HepG2 (cell line): ENCODE measurements around the gene TMEM95. TPM values are rescaled to one million over a fixed set of nuclear protein-coding genes. Genes with fewer than 3 reads are reported as not detected.

ENCODE experiments used
- ATAC-seq: fragments of 200-7000 bp; cut with Tn5 transposase; 3 replicates; pipeline ENCODE4 v1.9.1; 2020; ENCODE audit warnings: mild to moderate bottlenecking, moderate library complexity
- BruUV-seq: library from RNA; stranded (reverse); fragments of 400-500 nt; replicated peaks from 2 replicates; lab custom pipeline; 2021; lab: Mats Ljungman, UMichigan
- CTCF ChIA-PET: fragments of 300-600 bp; formaldehyde crosslinking; extraction: SDS; loops from one replicate; lab custom pipeline; 2021; ENCODE audit warnings: low total read pairs, inconsistent platforms, low intra/inter-chr PET ratio; lab: Yijun Ruan, JAX
- POLR2A ChIA-PET: fragments of 350-600 bp; sonication (Branson Sonifier 250); formaldehyde crosslinking; loops from one replicate; lab custom pipeline; 2020; ENCODE audit warnings: antibody characterized with exemption, inconsistent platforms; lab: Yijun Ruan, JAX
- DNase-seq: peaks from one replicate; pipeline ENCODE4 v3.0.0-alpha.2; 2015; ENCODE audit warnings: low spot score
- FAIRE-seq: peaks from 3 replicates; lab custom pipeline; 2011; peaks lifted over from hg19 to GRCh38; lab: Jason Lieb, UNC
- H2AFZ ChIP-seq: one replicate; pipeline ENCODE4 v1.6.1; 2011; ENCODE audit warnings: low read length, inconsistent platforms
- H3K27ac ChIP-seq: fragments of 300-600 bp; 3 replicates; pipeline ENCODE4 v1.8.0; 2011; ENCODE audit warnings: mixed run types, mild to moderate bottlenecking, mixed read lengths, low read length, inconsistent platforms; ENCODE audit not compliant: insufficient read depth; ENCODE audit errors: extremely low read length
- H3K27me3 ChIP-seq, 2 experiments: fragments of 200-600 bp in 1 of 2; 2 replicates in 1 of 2; 3 replicates in 1 of 2; pipeline versions ENCODE4 v1.6.0 to v1.8.0; 2011; ENCODE audit warnings: low read length in 2 of 2, mild to moderate bottlenecking in 2 of 2, moderate library complexity in 2 of 2, inconsistent platforms in 1 of 2; ENCODE audit not compliant: insufficient read depth in 2 of 2, control insufficient read depth in 1 of 2
- H3K36me3 ChIP-seq, 2 experiments: fragments of 200-600 bp in 1 of 2; replicated peaks in 1 of 2; 2 replicates in 1 of 2; 3 replicates in 1 of 2; pipeline versions ENCODE4 v1.5.1 to v1.8.0; 2011; ENCODE audit warnings: low read length in 2 of 2, inconsistent platforms in 1 of 2; ENCODE audit not compliant: insufficient read depth in 2 of 2, control insufficient read depth in 1 of 2
- H3K4me1 ChIP-seq: 2 replicates; pipeline ENCODE4 v1.5.1; 2012; ENCODE audit warnings: low read length, inconsistent platforms; ENCODE audit not compliant: insufficient read depth
- H3K4me2 ChIP-seq: 2 replicates; pipeline ENCODE4 v1.6.0; 2011; ENCODE audit warnings: low read depth, low read length, inconsistent platforms
- H3K4me3 ChIP-seq, 3 experiments: fragments of 200-600 bp in 1 of 3; sonication (generic), shearing (Covaris generic) in 1 of 3; replicated peaks in 1 of 3; 2 replicates each; pipeline ENCODE4 v1.5.1; 2011 to 2016; ENCODE audit warnings: low read length in 3 of 3, inconsistent platforms in 2 of 3, low read depth in 2 of 3, mild to moderate bottlenecking in 2 of 3, control low read depth in 1 of 3, mixed read lengths in 1 of 3; ENCODE audit not compliant: insufficient read depth in 1 of 3
- H3K79me2 ChIP-seq: one replicate; pipeline ENCODE4 v1.6.1; 2011; ENCODE audit warnings: low read length, inconsistent platforms; ENCODE audit not compliant: insufficient read depth
- H3K9ac ChIP-seq: 2 replicates; pipeline ENCODE4 v1.6.0; 2011; ENCODE audit warnings: mild to moderate bottlenecking, low read depth, low read length, inconsistent platforms; ENCODE audit not compliant: insufficient read depth
- H3K9me3 ChIP-seq: 2 replicates; pipeline ENCODE4 v1.5.1; 2012; ENCODE audit warnings: mild to moderate bottlenecking, low read length
- H4K20me1 ChIP-seq: 2 replicates; pipeline ENCODE4 v1.6.0; 2011; ENCODE audit warnings: inconsistent platforms, mild to moderate bottlenecking, low read length, moderate library complexity; ENCODE audit not compliant: insufficient read depth
- AGO2 ChIP-seq: fragments of 200-400 bp; formaldehyde crosslinking; optimal IDR thresholded peaks from 2 replicates; pipeline ENCODE3; 2017; ENCODE audit warnings: mild to moderate bottlenecking, low read depth, low read length, moderate library complexity
- GFI1 ChIP-seq: sonication (generic); formaldehyde crosslinking; IDR thresholded peaks from 2 replicates; pipeline ENCODE4 v1.5.0; 2020; ENCODE audit warnings: missing genetic modification reagents, mild to moderate bottlenecking, borderline replicate concordance
- MED1 ChIP-seq: sonication (generic); formaldehyde crosslinking; IDR thresholded peaks from 2 replicates; pipeline ENCODE4 v1.4.0; 2020; ENCODE audit warnings: missing genetic modification reagents
- NRL ChIP-seq: sonication (generic); formaldehyde crosslinking; IDR thresholded peaks from 2 replicates; pipeline ENCODE4 v1.5.0; 2020; ENCODE audit warnings: missing genetic modification reagents, mild to moderate bottlenecking, moderate library complexity, borderline replicate concordance
- POLR2A ChIP-seq, 2 experiments: IDR thresholded peaks; 2 replicates each; pipeline ENCODE4 v1.6.1; 2011; ENCODE audit warnings: low read depth in 2 of 2, low read length in 2 of 2, mild to moderate bottlenecking in 1 of 2, moderate library complexity in 1 of 2; ENCODE audit not compliant: insufficient read depth in 1 of 2
- POLR2AphosphoS5 ChIP-seq: IDR thresholded peaks from 2 replicates; pipeline ENCODE4 v1.6.1; 2012; ENCODE audit warnings: low read depth, low read length
- POLR2G ChIP-seq: fragments of 200-400 bp; formaldehyde crosslinking; IDR thresholded peaks from 2 replicates; pipeline ENCODE4 v1.6.1; 2018; ENCODE audit warnings: mild to moderate bottlenecking, low read depth, low read length, moderate library complexity
- RBM22 ChIP-seq: fragments of 200-400 bp; formaldehyde crosslinking; optimal IDR thresholded peaks from 2 replicates; pipeline ENCODE3; 2017; ENCODE audit warnings: mild to moderate bottlenecking, low read length, moderate library complexity
- SCMH1 ChIP-seq: sonication (generic); formaldehyde crosslinking; IDR thresholded peaks from 2 replicates; pipeline ENCODE4 v1.9.0; 2021; ENCODE audit warnings: missing genetic modification reagents, mild to moderate bottlenecking, borderline replicate concordance
- SSRP1 ChIP-seq: IDR thresholded peaks from 2 replicates; pipeline ENCODE4 v1.6.1; 2016; ENCODE audit warnings: control low read depth
- ZFX ChIP-seq: sonication (generic); formaldehyde crosslinking; IDR thresholded peaks from 2 replicates; pipeline ENCODE4 v1.4.0; 2020; ENCODE audit warnings: mild to moderate bottlenecking, low read depth, missing genetic modification reagents, moderate library complexity
- ZNF382 ChIP-seq: sonication (generic); formaldehyde crosslinking; IDR thresholded peaks from 2 replicates; pipeline ENCODE4 v1.5.0; 2020; ENCODE audit warnings: missing genetic modification reagents, mild to moderate bottlenecking, borderline replicate concordance
- WGBS: methylation state at CpG from one replicate; pipeline ENCODE4 v1.1.6; 2017; ENCODE audit warnings: low lambda C conversion rate; 5-methylcytosine and 5-hydroxymethylcytosine counted together
- in situ Hi-C: cut with HindIII; loops from 2 replicates; pipeline ENCODE4 v1.10.0; 2017; ENCODE audit warnings: low pct_unique_long_range_greater_than_20kb; ENCODE audit not compliant: extremely low pct_ligation_motif_present
- intact Hi-C: fragments of 100-400 bp; cut with micrococcal nuclease; formaldehyde crosslinking; loops from one replicate; pipeline ENCODE4 v1.10.0; 2022; ENCODE audit not compliant: unreplicated experiment
- polyA plus RNA-seq, 8 experiments: library from polyadenylated mRNA; depleted of rRNA in 3 of 8; stranded (reverse) in 7 of 8; unstranded in 1 of 8; fragments of >200 nt; fragmentation: Illumina TruSeq in 4 of 8; extraction: Trizol in 4 of 8; gene quantifications; 2 replicates each; pipeline versions ENCODE4 v1.2.1 to v1.2.3, GENCODE V29; 2011 to 2016; ENCODE audit warnings: low read depth in 4 of 8, missing spikeins in 1 of 8, mixed read lengths in 1 of 8; ENCODE audit not compliant: insufficient read depth in 1 of 8
- total RNA-seq, 5 experiments: library from RNA; depleted of rRNA; stranded (reverse); fragments of >200 nt; fragmentation: Illumina TruSeq; extraction: Trizol; gene quantifications; 2 replicates each; pipeline ENCODE4 v1.2.3, GENCODE V29; 2016; ENCODE audit warnings: low read depth in 1 of 5
- TF ChIP-seq, protein P1 (sequence below): sonication (generic); formaldehyde crosslinking; IDR thresholded peaks from 2 replicates; pipeline ENCODE4 v1.4.0; 2020; ENCODE audit warnings: missing genetic modification reagents

Gene TMEM95
- total and polyA plus RNA-seq, 2 of the 13 experiments (the other 11 are each of a cell fraction or from before 2014, with no cell fraction given), result not detected

DNA sequence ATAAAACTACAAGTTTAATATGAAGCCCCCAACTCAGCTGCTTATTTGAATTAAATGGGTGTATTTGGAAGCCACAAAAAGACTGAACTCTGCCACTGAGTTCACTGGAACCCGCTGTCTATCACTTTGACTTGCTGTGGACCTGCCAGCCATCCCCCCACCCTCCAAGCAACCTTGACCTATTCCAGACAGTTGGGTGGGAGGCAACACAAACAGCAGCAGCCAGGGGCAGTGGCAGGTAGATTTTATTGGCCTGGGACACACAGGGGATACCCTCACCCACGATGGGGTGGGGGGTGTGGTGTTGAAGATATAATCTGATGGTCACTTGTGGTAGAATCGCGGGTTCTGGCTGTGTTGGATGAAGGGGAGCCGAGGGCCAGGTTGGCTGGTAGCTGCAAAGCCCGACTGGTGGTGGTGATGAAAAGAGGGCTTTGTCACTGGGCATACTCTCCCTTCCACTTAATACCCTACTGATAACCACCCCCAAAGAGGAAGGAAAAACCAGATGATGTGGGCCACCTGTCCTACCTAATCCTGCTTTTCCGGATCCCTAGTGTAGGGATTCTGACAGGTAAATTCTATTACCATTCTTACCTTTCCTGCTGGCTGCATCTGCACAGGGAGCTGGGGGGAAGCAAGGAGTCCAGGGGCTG lies 42.4 kb upstream of the TMEM95 start:
- peaks cover 50% of the 10 kb centered on the region for H3K79me2 ChIP-seq
- no TSS peak for BruUV-seq
- no peak overlapping the region for H3K9ac ChIP-seq
- ATAC-seq (no peak), DNase-seq (no peak), FAIRE-seq (no peak)
- TF ChIP-seq ZFX (CRISPR knock-in tag), result no peak
- no peak for TF ChIP-seq MED1 (CRISPR knock-in tag)
- peak; percentile 72 for TF ChIP-seq AGO2
- TF ChIP-seq POLR2AphosphoS5, result peak; percentile 34
- no peak for TF ChIP-seq GFI1
- TF ChIP-seq POLR2G, result peak; percentile 57
- TF ChIP-seq, protein P1, sequence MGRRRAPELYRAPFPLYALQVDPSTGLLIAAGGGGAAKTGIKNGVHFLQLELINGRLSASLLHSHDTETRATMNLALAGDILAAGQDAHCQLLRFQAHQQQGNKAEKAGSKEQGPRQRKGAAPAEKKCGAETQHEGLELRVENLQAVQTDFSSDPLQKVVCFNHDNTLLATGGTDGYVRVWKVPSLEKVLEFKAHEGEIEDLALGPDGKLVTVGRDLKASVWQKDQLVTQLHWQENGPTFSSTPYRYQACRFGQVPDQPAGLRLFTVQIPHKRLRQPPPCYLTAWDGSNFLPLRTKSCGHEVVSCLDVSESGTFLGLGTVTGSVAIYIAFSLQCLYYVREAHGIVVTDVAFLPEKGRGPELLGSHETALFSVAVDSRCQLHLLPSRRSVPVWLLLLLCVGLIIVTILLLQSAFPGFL, result no peak
- TF ChIP-seq NRL (CRISPR knock-in tag), result no peak
- TF ChIP-seq SCMH1 (CRISPR knock-in tag), result no peak
- no peak for TF ChIP-seq ZNF382 (CRISPR knock-in tag)
- TF ChIP-seq RBM22, result peak; percentile 68
- peak; percentile 51; the same call in 1 of the 2 replicates for TF ChIP-seq SSRP1 (CRISPR knock-in tag)
- TF ChIP-seq POLR2A (IDR thresholded peaks at IDR 0.05; ENCODE audit: insufficient read depth in 1 of 2, low read depth in 2 of 2, low read length in 2 of 2), result peak in 1 of 2 experiments; percentile 11; a peak in 2 of 4 replicates
- peaks cover 21 to 47% of the 10 kb centered on the region in 2 experiments for H3K36me3 ChIP-seq
- no peak overlapping the region for H3K4me3 ChIP-seq
- in situ Hi-C loops (no loop called here), intact Hi-C loops (no loop called here)
- POLR2A ChIA-PET, result interaction anchor here (0.5 to 5.8 kb wide), 13 partner anchors 17 to 272 kb away, joined by 3 to 47 read pairs (median 4); partner anchors contain the start of genes ACADVL, ACAP1, DLG4 and GABARAP
- WGBS, result 93% methylated on average over 5 of the region's 7 CpGs
- no peaks in the 10 kb centered on the region for H3K9me3 ChIP-seq
- no peak overlapping the region for H3K27ac ChIP-seq
- peaks cover 55% of the 10 kb centered on the region for H3K4me1 ChIP-seq
- H2AFZ ChIP-seq, result no peak overlapping the region
- H3K4me2 ChIP-seq, result no peak overlapping the region
- H4K20me1 ChIP-seq, result peaks cover 53% of the 10 kb centered on the region
- no peaks in the 10 kb centered on the region for H3K27me3 ChIP-seq
- CTCF ChIA-PET, result no interaction called here
